Measurements from ENCODE around the gene COL20A1. TPM values are rescaled to one million over a fixed set of nuclear protein-coding genes. Genes with fewer than 3 reads are reported as not detected.

Gene COL20A1
- total RNA-seq, 1 experiment from 2014 or later, result 0.06 TPM

DNA sequence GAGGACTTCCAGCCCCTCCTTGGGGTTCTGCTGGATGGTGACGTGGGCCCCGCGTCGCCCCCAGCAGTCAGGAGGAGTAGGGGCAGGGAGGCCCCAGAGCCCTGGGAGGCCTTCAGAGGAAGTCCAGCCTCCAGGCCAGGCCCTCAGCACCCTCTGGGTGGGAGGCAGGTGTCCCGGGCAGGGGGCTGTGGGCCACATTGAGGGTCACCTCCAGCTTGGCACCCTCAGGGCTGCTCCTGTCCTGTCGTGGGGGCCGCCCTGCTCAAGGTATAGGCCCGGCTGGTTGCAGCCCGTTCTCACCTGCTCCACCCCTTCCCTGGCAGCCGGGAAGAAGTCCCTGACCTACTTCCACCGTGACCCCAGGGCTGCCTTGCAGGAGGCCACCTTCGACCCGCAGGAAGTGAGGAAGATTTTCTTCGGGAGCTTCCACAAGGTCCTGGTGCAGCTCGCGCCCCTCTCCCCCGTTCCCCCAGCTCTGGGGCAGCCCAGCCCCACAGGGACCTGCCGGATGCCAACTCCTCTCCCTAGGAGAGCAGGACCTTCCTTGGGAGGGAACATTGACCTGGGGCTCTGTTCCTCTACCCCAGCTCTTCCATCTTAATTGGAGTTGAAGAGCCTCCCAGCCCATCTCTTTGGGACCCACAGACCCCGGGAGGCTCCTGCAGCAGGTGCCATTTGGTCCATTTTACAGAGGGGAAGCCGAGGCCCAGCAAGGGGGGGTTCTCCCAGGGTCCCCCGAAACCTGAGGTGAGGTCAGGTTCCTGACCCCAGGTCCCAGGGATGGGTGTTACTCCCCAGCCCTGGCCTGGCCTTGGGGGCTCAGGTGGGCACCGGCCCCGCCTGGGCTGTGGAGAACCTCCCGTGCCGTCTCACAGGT is 26.4 kb downstream of the COL20A1 start:
- no peak for DNase-seq (ENCODE audit: low read depth)

DNA sequence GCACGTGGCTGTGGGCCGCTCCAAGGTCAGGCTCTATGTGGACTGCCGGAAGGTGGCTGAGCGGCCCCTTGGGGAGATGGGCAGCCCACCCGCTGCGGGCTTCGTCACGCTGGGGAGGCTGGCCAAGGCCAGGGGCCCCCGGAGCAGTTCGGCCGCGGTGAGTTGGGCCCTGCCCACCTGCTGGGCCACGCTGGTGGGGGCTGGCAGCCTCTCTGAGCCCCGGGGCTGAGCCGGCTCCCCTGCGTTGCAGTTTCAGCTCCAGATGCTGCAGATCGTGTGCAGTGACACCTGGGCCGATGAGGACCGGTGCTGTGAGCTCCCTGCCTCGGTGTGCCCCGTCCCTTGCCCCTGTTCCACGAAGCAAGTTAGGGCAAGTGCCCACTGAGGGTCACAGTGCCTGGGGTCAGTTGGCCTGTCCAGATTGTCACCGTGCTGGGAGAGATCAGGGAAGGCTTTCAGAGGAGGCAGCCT is 27.1 kb downstream of the COL20A1 start:
- DNase-seq (ENCODE audit: low read depth), result no peak

DNA sequence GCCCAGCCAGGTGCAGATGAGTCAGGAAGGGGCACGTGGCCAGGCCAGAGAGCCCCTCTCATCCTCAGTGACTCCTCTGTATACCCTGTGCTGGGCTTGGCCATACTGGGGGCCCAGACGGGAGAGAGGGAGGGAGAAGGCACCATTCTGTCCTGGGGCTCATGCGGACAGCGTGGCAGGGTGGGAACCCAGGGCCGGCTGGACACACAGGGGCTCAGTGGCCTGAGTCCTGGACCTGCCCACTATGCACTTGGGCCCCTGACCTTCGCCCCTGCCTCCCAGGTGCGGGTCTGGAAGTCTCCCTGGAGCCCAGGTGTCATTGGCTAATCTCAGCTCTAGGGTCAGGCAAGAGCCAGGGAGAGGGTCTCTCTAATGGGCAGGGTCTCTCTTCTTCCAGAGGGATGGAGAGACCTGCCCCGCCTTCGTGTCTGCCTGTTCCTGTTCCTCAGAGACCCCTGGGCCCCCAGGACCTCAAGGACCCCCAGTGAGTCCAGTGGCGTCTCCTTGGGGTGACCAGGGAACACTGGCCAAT is 27.7 kb downstream of the COL20A1 start:
- no peak for DNase-seq (ENCODE audit: low read depth)

DNA sequence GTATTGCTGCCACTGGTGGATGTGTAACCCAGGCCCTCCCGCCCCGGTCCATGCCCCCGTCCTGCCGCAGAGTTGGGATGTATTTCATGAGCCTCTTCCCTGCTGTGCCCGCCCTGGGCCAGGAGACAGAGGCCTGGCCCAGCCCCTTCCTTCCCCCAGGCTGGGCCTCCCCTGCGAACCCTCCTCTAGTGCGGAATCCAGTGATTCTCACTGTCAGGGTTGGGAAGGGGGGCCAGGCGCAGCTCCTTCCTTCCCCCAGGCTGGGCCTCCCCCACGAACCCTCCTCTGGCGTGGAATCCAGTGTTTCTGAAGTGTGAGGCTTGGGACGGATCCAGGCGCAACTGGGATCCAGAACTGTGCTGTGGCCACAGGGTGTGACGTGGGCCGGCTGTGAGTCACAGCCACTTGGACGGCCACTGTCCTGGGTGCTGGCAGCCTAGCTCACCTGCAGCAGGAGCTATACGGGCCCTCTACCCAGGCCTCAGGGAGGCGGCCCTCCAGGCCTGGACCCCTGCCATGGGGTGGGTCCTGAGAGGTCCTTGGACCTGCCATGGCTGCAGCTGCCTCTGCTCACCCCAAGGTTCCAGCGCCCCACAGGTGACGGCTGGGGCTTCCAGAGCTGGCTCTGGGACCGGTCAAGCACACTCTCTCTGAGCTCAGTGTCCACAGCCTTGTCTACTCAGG is 28.3 kb downstream of the COL20A1 start:
- DNase-seq (ENCODE audit: low read depth), result no peak

DNA sequence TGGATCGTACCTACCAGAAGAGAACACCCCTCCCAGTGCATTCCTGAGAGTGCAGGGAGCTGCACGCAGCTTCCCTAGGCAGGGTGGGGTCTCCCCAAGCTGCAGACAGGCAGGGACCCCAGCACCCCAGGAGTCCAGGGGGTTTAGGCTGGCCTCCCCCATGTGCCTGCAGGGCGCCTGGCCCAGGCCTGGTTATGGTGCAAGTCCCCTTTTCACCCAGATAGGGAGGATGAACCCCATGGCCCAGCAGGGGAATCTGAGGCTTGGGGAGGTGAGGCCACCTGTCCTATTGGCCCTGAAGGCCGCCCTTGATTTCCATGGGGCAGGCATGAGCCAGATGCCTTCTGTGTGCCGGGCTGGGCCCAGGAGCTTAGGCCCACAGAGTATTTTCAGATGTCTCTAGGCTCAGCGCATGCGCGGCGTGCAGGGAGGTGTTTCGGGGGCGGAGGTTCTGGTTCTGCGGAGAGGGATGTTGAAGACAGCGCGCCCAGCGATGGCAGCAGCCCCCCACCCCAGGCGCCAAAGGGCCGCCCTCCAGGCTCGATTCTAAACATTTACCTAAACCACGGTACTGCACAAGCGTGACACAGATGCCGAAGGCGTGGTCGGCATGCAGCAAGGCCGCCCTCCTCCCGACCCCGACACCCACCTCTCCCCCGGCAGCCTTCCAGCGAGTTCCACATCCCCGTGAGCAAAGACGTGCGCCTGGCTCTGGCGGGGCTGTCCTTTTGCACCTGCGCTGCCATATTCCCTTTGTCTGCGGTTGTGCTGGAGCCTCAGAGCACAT is 29.4 kb downstream of the COL20A1 start:
- no peak for DNase-seq (ENCODE audit: low read depth)

DNA sequence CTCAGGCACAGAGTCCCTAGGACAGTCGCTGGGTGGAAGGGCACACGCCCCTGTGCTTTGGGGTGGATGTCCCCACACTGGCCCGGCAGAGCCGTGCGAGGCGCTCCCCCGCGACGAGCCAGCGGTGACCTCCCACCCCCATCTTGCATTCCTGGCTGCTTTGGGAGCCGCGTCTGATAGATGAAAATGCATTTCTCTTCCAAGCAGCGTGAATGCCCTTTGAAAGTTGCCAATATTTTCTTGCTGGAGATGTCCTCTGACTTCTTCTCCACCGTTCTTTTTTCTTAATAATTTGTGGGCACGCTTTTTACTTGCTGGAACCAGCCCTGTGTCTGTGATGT is 29.9 kb downstream of the COL20A1 start:
- no peak for DNase-seq (ENCODE audit: low read depth)

DNA sequence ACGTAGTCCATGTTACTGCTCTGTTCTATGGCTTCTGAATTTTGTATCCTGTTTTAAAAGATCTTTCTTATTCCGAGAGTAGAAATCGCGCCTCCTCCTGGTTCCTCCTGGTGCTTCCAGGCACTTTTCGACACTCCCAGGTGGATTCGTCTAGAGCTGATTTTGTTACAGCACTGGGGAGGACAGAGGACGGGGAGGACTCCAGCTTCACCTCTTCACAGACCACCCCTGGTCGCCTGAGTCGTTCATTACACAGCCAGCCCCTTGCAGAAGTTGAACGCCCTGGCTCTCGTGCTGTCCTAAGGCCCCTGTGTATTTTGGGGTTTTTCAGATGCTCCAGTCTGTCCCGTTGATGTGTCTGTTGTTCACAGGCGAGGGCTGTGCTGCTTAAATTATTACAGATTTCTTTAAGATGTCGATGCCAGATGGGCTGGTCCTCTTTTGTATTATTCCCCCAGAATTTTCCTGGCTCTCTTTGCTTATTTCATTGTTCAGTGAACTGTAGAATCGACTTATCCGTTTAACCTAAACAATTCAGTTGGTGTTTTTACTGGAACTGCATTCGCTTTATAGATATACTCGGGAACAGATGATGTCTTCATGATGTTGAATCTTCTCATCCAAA is 30.5 kb downstream of the COL20A1 start:
- DNase-seq (ENCODE audit: low read depth), result no peak

DNA sequence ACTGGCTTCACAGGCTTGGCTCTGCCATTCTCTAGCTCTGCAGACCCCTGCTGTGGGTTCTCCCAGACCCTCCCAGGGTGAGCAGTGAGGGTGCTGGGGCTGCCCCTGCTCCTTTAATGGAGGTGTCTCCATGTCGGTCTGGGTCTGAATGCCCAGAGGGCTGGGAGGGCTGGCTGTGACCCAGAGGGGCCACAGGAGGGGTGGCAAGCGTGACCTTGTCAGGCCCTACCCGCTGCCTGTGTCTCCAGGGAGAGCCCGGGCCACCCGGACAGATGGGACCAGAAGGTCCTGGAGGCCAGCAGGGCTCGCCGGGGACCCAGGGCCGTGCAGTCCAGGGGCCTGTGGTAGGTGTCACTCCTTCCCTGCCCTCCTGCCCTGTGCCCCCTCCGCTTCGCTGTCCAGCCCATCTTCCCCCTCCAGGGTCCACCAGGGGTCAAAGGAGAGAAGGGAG is 32.1 kb downstream of the COL20A1 start:
- DNase-seq (ENCODE audit: low read depth), result no peak

DNA sequence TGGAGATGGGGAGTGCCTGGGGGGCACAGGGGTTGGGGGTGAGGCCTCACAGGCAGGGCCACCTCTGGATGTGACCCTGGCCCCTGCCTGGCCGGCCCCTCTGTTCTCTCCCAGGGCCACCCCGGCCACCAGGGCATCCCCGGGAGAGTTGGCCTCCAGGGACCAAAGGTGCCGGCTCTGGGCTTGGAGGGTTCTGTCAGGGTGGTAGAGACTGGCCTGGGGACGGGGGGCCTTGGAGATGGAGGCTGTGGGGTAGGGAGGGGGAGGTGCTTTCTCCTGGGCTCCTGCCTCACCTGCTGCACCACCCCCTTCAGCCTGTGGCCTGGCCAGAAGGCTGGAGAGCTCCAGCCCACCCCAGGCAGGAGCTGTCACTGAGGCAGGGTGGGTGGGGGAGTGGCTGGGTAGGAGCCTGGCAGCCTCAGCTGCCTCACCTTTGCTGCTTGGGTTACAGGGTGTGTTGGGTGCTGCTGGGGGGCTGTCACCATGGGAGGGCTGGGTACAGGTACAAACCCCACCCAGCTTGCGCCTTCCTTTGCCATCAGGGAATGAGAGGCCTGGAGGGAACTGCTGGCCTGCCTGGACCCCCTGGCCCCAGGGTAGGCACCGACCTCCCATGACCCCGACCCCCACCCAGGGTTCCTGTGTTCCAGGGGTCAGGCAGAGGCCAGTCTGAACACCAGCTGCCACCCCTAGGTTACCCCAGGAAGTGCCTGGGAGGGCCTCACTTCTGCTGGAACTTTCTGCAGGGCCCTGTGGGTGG is 32.7 kb downstream of the COL20A1 start:
- no peak for DNase-seq (ENCODE audit: low read depth)

DNA sequence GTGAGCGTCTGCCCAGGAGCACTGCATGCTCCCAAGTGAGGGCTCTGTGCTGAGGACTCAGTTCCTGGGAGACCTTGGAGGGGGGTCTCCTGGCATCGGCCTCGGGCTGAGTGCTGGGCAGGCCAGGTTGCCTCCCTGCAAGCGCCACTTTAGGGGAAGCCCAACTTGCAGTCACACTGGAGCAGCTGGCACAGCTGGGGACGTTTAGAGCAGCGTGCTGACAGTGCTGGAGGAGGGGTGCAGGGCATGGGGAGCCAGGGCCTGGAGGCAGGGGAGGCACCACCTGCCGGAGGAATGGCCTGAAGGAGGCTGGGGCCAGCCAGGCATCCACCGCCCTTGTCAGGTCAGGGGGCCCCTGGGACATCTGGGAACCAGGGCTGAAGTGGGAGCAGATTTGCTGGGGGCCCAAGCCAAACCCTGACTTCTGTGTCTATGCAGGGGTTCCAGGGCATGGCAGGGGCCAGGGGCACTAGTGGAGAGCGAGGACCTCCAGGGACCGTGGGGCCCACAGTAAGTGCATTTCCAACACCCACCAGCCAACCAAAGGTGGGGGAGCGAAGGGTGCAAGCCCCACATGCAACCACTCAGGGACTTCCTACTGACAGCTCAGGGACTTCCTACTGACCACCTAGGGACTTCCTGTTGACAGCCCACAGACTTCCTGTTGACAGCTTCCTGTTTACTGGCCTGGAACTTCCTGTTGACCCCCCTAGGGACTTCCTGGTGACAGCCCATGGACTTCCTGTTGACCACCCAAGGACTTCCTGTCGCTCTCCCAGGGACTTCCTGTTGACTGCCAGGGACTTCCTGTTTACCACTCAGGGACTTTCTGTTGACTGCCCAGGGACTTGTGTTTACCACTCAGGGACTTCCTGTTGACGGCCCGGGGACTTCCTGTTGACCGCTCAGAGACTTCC is 33.6 kb downstream of the COL20A1 start:
- DNase-seq (ENCODE audit: low read depth), result no peak

DNA sequence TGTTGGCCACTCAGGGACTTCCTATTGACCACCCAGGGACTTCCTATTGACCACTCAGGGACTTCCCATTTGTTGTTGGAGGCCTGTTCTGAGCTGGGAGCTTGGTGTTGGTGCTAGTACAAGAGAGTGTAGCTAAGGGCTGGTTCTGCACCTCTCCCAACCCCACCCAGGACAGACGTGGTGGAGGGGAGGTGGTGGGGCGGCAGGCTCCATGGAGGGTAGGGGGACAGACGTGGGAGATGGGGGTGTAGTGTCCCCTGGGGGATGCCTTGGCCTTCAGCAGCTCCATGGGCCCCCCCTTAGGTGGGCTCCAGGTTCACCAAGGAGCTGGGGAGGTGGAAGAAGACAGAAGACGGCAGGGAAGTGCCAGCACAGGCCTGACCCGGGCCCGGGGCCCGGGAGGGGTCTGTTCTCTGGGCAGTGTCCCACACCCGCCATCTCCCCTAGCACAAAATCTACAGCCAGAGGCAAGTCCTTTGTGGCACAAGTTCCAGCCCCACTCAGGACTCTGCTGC is 34.3 kb downstream of the COL20A1 start:
- DNase-seq (ENCODE audit: low read depth), result no peak

DNA sequence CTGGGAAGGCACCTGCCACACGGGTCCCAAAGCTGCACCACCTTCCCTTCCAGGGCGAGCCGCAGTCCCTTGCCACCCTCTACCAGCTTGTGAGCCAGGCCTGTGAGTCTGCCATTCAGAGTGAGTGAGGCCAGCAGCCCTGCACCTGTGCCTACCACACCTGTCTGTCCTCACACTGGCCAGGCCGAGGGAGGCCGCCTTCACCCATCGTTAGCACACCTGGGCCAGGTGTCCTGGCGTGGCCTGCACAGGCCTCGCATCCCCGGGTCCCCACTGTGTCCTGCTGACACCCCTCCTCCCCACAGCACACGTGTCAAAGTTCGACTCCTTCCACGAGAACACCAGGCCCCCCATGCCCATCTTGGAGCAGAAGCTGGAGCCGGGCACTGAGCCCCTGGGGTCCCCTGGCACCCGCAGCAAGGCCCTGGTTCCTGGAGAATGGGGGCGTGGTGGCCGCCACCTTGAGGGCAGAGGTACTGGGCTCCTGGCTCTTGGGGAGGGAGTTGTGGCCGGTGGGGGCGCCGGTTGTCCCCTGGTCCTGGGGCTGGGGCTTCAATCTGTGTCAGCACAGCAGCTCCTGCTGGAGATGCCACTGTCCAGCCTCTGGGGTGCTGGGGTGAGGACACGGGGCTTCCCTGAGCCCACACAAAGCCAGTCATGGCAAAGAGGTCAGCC is 35.2 kb downstream of the COL20A1 start:
- DNase-seq (ENCODE audit: low read depth), result no peak

DNA sequence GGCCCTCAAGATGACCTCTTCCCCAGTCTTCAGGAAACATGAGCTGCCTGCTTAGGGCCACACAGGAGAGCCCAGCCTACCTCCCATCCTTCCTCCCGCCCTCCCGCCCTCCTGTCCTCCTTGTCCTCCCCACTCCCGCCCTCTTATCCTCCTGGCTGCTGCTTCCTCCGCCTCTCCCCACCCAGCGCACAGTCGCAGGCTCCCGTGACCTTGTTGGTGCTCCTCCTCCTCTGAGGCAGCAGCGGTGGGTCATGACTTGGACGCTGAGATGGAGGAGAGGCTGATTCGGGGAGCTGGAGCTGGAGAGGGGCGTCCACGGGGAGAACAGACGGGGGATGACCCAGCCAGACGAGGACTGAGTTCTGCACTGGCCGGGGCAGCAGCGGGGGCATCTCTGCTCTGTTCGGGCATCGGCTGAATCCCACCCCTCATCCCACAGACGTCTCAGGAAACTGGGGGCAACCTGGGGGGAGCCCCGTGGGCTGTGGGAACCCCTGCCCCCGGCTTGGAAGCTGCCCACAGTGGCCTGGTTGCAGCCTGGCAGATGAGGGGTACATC is 35.8 kb downstream of the COL20A1 start:
- DNase-seq (ENCODE audit: low read depth), result no peak

DNA sequence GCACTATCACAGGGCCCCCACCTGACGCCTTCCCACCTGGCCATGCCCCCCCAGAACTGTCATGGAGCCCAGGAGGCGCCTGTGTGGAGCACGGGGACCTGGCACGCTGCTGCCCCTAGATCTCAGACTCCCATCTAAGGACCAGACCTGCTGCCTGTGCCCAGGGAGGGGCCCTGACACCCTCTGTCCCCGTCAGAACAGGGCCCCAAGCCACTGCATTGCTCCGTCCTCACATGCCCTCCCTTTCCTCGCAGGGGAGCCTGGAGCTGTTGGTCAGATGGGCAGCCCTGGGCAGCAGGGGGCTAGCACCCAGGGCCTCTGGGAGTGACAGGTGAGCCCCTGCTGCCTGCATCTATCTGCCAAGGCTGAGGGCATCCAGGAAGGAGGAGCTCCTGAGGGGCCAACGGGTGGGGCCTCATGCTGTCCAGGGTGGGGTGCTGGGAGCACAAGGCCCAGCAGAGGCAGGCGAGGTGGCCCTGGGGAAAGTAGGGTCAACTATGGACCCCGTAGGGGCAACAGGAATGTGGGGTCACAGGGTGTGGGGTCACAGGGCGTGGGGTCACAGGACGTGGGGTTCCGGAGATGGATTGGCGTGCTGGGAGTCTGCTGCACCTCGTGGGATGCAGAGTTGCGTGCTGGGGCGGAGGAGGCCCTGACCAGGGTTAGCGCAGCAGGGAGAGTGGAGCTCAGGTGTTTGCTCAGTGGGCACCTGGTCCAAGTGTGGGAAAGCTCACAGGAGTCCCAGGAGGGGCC is 36.5 kb downstream of the COL20A1 start:
- DNase-seq (ENCODE audit: low read depth), result no peak

DNA sequence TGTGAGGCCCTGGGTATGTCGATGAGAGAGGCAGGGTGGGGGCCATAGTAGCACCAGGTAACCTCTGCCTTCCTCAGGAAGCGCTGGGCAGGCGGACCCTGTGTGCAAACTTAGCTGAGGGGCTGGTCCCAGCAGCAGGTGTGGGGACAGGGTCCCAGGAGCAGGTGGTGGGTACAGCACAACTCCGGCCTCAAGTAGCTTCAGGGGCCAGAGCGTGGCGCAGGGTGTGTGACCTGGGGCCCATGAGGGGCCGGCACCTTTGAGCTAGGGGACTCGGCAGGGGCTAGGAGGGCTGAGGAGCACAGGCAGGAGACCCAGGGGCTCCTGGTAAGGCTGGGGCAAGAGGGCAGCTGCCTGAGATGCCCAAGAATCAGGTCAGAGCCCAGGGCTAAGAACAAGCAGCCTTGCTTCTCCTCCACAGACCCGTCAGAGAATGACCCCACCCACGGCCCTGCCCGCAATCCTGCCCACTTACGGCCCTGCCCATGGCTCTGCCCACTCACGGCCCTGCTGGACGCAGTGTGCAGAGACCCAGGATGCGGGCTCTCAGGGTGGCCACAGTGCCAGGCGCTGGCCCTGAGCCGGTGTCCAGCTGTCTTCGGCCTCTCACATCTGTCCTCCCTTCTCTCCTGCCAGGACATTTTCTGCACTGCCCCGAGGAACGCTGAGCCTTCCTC is 37.2 kb downstream of the COL20A1 start:
- no peak for DNase-seq (ENCODE audit: low read depth)

DNA sequence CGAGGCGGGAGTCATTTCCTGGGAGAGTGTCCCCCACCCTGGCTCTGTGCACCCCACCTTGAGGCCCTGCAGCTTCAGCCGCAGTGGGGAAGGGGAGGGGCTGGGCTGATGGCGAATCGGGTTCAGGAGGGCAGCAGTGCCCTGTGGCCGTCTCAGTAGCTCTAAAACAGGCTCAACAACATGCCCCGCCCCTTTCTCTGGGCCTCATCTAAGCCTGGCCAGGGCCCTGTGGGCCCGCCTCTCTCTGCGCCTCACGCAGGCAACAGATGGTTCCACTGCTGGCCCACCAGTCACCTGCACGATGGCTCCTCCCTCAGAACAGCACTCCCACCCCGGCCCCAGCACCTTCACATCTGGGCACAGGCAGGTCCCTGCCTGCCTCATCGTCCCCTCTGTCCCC is 38.0 kb downstream of the COL20A1 start:
- DNase-seq (ENCODE audit: low read depth), result no peak

DNA sequence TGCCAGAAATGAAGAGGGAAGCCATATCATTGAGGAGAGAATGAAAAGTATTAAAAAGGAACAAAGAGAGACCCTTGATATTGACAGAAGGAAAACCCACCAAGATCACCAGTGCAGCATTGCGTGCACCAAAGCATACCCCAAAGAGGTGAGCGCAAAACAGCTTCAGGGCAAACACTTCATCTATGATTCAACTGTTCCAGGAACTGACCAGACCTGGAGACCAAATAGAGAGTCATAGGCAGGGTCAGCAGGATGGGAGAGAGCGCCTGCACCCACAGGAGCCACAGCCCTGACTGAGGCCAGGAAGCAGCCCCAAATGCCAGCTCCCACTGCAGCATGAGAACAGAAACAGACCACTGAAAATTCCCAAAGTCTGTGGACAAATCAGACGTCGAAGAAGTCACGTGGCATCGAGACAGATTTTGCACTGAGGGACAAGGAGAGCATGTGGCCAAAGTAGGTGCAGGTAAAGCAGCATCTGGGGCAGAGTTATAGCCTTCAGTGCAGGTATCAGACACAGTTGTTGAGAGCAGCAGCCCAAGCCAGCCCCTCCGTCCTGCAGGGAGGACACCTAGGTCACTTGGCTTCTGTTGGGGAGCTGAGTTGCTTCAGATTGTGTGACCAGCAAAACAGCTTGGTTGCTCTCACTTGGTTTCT is 38.9 kb downstream of the COL20A1 start:
- DNase-seq (ENCODE audit: low read depth), result no peak

All from LHCN-M2 (cell line).